ACC112 (cell line): Measurements from ENCODE around the gene GAS5.
"Not testable (repeated sequence)": the region's sequence is repeated elsewhere in the genome, so short reads cannot be mapped to it uniquely, and the experiment has no call there.

ENCODE experiments used
- H2AFZ ChIP-seq: fragments of 200-600 bp; sonication (generic); one replicate; pipeline ENCODE4 v1.6.0; 2017; ENCODE audit warnings: antibody characterized with exemption, low read length; ENCODE audit not compliant: unreplicated experiment
- H3K27ac ChIP-seq: fragments of 200-600 bp; sonication (generic); 2 replicates; pipeline ENCODE4 v1.5.1; 2014; ENCODE audit warnings: low read depth, mild to moderate bottlenecking, antibody characterized with exemption, low read length, moderate library complexity
- H3K27me3 ChIP-seq: fragments of 200-600 bp; sonication (generic); 2 replicates; pipeline ENCODE4 v1.6.1; 2014; ENCODE audit warnings: mild to moderate bottlenecking, antibody characterized with exemption, low read length, moderate library complexity, mixed read lengths; ENCODE audit not compliant: insufficient read depth
- H3K36me3 ChIP-seq: fragments of 200-600 bp; sonication (generic); 2 replicates; pipeline ENCODE4 v1.6.1; 2016; ENCODE audit warnings: mild to moderate bottlenecking, antibody characterized with exemption, low read length, moderate library complexity, mixed read lengths; ENCODE audit not compliant: insufficient read depth
- H3K4me1 ChIP-seq: fragments of 200-600 bp; sonication (generic); one replicate; pipeline ENCODE4 v1.6.1; 2016; ENCODE audit warnings: low read length, mixed read lengths; ENCODE audit not compliant: insufficient read depth, unreplicated experiment, control insufficient read depth
- H3K4me3 ChIP-seq: fragments of 200-600 bp; sonication (generic); 2 replicates; pipeline ENCODE4 v1.5.1; 2014; ENCODE audit warnings: mild to moderate bottlenecking, low read depth, low read length
- H3K79me2 ChIP-seq: fragments of 200-600 bp; sonication (generic); one replicate; pipeline ENCODE4 v1.6.0; 2016; ENCODE audit warnings: low read length; ENCODE audit not compliant: control insufficient read depth, unreplicated experiment, insufficient read depth

GAS5 gene

GRCh38 chr1:173889885-173890284 lies 22.1 kb upstream of the GAS5 start:
- no peak overlapping the region for H2AFZ ChIP-seq
- H3K79me2 ChIP-seq: no peaks in the 10 kb centered on the region
- H3K4me1 ChIP-seq: no peaks in the 10 kb centered on the region
- no peaks in the 10 kb centered on the region for H3K27me3 ChIP-seq
- H3K4me3 ChIP-seq: no peak overlapping the region
- H3K36me3 ChIP-seq: peaks cover 14% of the 10 kb centered on the region
- no peak overlapping the region for H3K27ac ChIP-seq

- no peaks in the 10 kb centered on the region for H3K27me3 ChIP-seq
- no peak overlapping the region for H2AFZ ChIP-seq
- H3K27ac ChIP-seq: no peak overlapping the region
- no peaks in the 10 kb centered on the region for H3K4me1 ChIP-seq
- H3K79me2 ChIP-seq: no peaks in the 10 kb centered on the region
- peaks cover 14% of the 10 kb centered on the region for H3K36me3 ChIP-seq
- H3K4me3 ChIP-seq: no peak overlapping the region
These were observed 21.0 kb upstream of the GAS5 start for GRCh38 chr1:173888749-173889148.

DNA sequence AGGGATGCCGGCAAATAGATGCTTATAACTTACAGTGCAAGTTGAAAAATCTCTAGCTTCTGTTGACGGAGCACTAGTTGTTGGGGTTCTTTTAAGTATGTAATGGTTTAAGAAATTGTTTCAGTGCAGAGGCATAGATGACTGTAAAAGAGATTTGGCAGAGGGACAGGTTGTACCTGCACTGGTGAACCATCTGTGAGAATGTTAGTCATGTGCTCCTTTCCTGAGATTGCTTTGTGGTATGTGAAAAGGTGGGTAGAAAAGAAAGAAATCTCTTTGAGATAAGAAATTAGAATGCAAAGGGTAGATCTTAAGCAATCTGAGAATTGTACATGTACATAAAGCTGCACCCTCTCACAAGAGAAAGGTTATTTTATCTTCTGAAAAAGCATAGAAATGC lies 19.8 kb upstream of the GAS5 start:
- Histone ChIP-seq H3K4me3 (no peak overlapping the region), H3K27me3 (no peaks in the 10 kb centered on the region), H3K27ac (no peak overlapping the region), H3K4me1 (no peaks in the 10 kb centered on the region), H2AFZ (no peak overlapping the region), H3K36me3 (peaks cover 14% of the 10 kb centered on the region), H3K79me2 (no peaks in the 10 kb centered on the region)

- peaks cover 14% of the 10 kb centered on the region for H3K36me3 ChIP-seq
- no peaks in the 10 kb centered on the region for H3K4me1 ChIP-seq
- no peaks in the 10 kb centered on the region for H3K79me2 ChIP-seq
- H3K27ac ChIP-seq: no peak overlapping the region
- no peak overlapping the region for H2AFZ ChIP-seq
- no peak overlapping the region for H3K4me3 ChIP-seq
- no peaks in the 10 kb centered on the region for H3K27me3 ChIP-seq
These were observed 19.2 kb upstream of the GAS5 start for GRCh38 chr1:173886746-173887611.

- Histone ChIP-seq H3K27ac (no peak overlapping the region), H3K36me3 (peaks cover 14% of the 10 kb centered on the region), H3K79me2 (no peaks in the 10 kb centered on the region), H3K4me3 (no peak overlapping the region), H2AFZ (no peak overlapping the region), H3K4me1 (no peaks in the 10 kb centered on the region), H3K27me3 (no peaks in the 10 kb centered on the region)
These were observed 16.9 kb upstream of the GAS5 start for GRCh38 chr1:173884701-173885100.

DNA sequence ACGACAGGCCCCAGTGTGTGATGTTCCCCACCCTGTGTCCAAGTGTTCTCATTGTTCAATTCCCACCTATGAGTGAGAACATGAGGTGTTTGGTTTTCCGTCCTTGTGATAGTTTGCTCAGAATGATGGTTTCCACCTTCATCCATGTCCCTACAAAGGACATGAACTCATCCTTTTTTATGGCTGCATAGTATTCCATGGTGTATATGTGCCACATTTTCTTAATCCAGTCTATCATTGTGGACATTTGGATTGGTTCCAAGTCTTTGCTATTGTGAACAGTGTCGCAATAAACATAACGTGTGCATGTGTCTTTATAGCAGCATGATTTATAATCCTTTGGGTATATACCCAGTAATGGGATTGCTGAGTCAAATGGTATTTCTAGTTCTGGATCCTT lies 13.3 kb upstream of the GAS5 start:
- not testable (repeated sequence) for H3K4me3 ChIP-seq, H2AFZ ChIP-seq, H3K4me1 ChIP-seq, H3K36me3 ChIP-seq, H3K27ac ChIP-seq, H3K79me2 ChIP-seq, H3K27me3 ChIP-seq

DNA sequence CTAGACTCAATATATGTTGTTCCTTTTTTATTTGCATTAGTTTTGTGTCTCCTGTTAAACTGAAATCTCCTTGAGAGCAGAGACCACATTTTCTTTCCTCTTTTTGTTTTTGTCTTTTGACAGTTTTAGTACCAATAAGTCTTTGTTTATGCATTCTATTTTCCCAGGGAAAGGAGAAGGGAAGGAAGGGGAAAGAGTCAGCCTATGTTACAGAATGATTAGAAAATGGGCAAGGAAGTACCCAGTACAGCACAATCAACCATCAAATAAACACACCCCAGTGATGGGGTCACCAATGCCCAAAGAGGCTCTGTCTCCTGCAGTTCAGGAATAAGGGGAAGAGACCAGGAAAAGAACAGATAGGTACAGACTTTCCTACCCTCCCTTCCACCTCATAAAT lies 10.5 kb upstream of the GAS5 start:
- H3K4me1 ChIP-seq: no peaks in the 10 kb centered on the region
- no peaks in the 10 kb centered on the region for H3K79me2 ChIP-seq
- no peaks in the 10 kb centered on the region; the same call in 1 of the 2 replicates for H3K36me3 ChIP-seq
- H3K27me3 ChIP-seq: no peaks in the 10 kb centered on the region
- H3K27ac ChIP-seq: no peak overlapping the region
- no peak overlapping the region for H3K4me3 ChIP-seq
- no peak overlapping the region for H2AFZ ChIP-seq

- no peaks in the 10 kb centered on the region for H3K4me1 ChIP-seq
- H3K36me3 ChIP-seq: no peaks in the 10 kb centered on the region; the same call in 1 of the 2 replicates
These were observed 8.9 kb upstream of the GAS5 start for GRCh38 chr1:173876732-173877131.

GRCh38 chr1:173871500-173871899 lies 3.7 kb upstream of the GAS5 start:
- no peak overlapping the region for H2AFZ ChIP-seq
- H3K79me2 ChIP-seq: peaks cover 13% of the 10 kb centered on the region
- no peaks in the 10 kb centered on the region for H3K27me3 ChIP-seq
- no peak overlapping the region for H3K27ac ChIP-seq
- no peak overlapping the region for H3K4me3 ChIP-seq
- peaks cover 10% of the 10 kb centered on the region for H3K36me3 ChIP-seq
- no peaks in the 10 kb centered on the region for H3K4me1 ChIP-seq

More at GRCh38 chr1:173876732-173877131, 8.9 kb upstream of the GAS5 start:
- Histone ChIP-seq H3K79me2 (no peaks in the 10 kb centered on the region), H2AFZ (no peak overlapping the region), H3K27ac (no peak overlapping the region), H3K4me3 (no peak overlapping the region), H3K27me3 (no peaks in the 10 kb centered on the region)

DNA sequence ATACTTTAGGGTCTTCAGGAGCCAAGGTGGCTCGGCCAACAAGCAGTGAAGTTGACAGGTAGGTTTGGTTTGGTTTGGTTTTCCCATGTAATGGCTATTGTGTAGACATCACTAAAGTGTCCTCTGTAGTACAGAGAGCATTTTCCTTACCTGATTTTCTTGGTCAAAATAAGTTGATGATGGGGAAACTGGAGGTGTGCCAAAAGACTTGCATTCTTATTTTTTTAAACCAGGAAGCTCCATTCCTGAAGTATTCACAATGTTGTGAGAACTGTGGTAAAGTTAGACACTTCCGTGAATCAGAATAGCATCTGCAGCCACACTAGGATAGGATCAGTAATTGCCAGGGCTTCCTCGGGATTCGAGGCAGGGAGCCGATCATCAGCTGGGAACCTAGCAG lies 3.3 kb upstream of the GAS5 start:
- Histone ChIP-seq H3K27ac (no peak overlapping the region), H3K27me3 (no peaks in the 10 kb centered on the region), H2AFZ (no peak overlapping the region), H3K4me3 (no peak overlapping the region), H3K36me3 (peaks cover 14% of the 10 kb centered on the region), H3K79me2 (peaks cover 17% of the 10 kb centered on the region), H3K4me1 (no peaks in the 10 kb centered on the region)
